OCI-LY7 (cell line): ENCODE data around the gene TM2D1. TPM values are rescaled to one million over a fixed set of nuclear protein-coding genes. Genes with fewer than 3 reads are reported as not detected.

Experiments used
- BruUV-seq: library from RNA; stranded (reverse); fragments of 400-500 nt; replicated peaks from 2 replicates; lab custom pipeline; 2021; lab: Mats Ljungman, UMichigan
- CTCF ChIA-PET: fragments of 300-600 bp; sonication (Branson Sonifier 250); formaldehyde crosslinking; loops from one replicate; lab custom pipeline; 2022; ENCODE audit warnings: antibody characterized with exemption; ENCODE audit not compliant: unreplicated experiment; lab: Charles Lee
- POLR2A ChIA-PET: fragments of 300-600 bp; sonication (Branson Sonifier 250); formaldehyde crosslinking; loops from one replicate; lab custom pipeline; 2022; ENCODE audit warnings: antibody characterized with exemption; lab: Charles Lee
- DNase-seq: peaks from one replicate; pipeline ENCODE4 v3.0.0-alpha.2; 2015; ENCODE audit warnings: low spot score
- H2AFZ ChIP-seq: fragments of 200-600 bp; sonication (generic), shearing (Covaris generic); 2 replicates; pipeline ENCODE4 v1.6.1; 2014; ENCODE audit warnings: mild to moderate bottlenecking, antibody characterized with exemption, low read length, moderate library complexity
- H3K27ac ChIP-seq: fragments of 200-600 bp; sonication (generic); 2 replicates; pipeline ENCODE4 v1.5.1; 2014; ENCODE audit warnings: mixed run types, low read depth, mild to moderate bottlenecking, moderate library complexity, low read length, inconsistent platforms; ENCODE audit not compliant: poor library complexity, severe bottlenecking
- H3K36me3 ChIP-seq: fragments of 200-600 bp; sonication (generic); 2 replicates; pipeline ENCODE4 v1.6.1; 2014; ENCODE audit warnings: mild to moderate bottlenecking, antibody characterized with exemption, low read length, moderate library complexity, mixed read lengths; ENCODE audit not compliant: insufficient read depth
- H3K4me1 ChIP-seq: fragments of 200-600 bp; sonication (generic); 2 replicates; pipeline ENCODE4 v1.5.1; 2014; ENCODE audit warnings: mild to moderate bottlenecking, low read length; ENCODE audit not compliant: insufficient read depth, poor library complexity, severe bottlenecking
- H3K4me2 ChIP-seq: fragments of 200-600 bp; sonication (generic); 2 replicates; pipeline ENCODE4 v1.6.1; 2014; ENCODE audit warnings: mild to moderate bottlenecking, low read length
- H3K4me3 ChIP-seq: fragments of 200-600 bp; sonication (generic); 2 replicates; pipeline ENCODE4 v1.5.1; 2014; ENCODE audit warnings: mild to moderate bottlenecking, low read depth, low read length; ENCODE audit not compliant: poor library complexity, severe bottlenecking
- H3K79me2 ChIP-seq: fragments of 200-600 bp; sonication (generic); 2 replicates; pipeline ENCODE4 v1.6.1; 2016; ENCODE audit warnings: low read depth, mild to moderate bottlenecking, low read length, moderate library complexity, mixed read lengths; ENCODE audit not compliant: insufficient read depth
- H3K9me2 ChIP-seq: fragments of 200-600 bp; sonication (generic); 2 replicates; pipeline ENCODE4 v1.6.1; 2016; ENCODE audit warnings: mild to moderate bottlenecking, low read length, mixed read lengths; ENCODE audit not compliant: insufficient read depth
- H3K9me3 ChIP-seq: fragments of 200-600 bp; sonication (generic); 2 replicates; pipeline ENCODE4 v1.6.1; 2014; ENCODE audit warnings: mild to moderate bottlenecking, mixed run types, low read length, mixed read lengths
- H4K20me1 ChIP-seq: fragments of 200-600 bp; sonication (generic); 2 replicates; pipeline ENCODE4 v1.6.1; 2014; ENCODE audit warnings: mild to moderate bottlenecking, antibody characterized with exemption, low read length, moderate library complexity, mixed read lengths; ENCODE audit not compliant: insufficient read depth
- CTCF ChIP-seq: fragments of 200-600 bp; sonication (generic); conservative IDR thresholded peaks from 2 replicates; pipeline ENCODE4 v1.5.1; 2014; ENCODE audit warnings: mild to moderate bottlenecking, antibody characterized with exemption, low read length, moderate library complexity, mixed read lengths
- EZH2phosphoT487 ChIP-seq: fragments of 200-600 bp; sonication (generic); IDR thresholded peaks from 2 replicates; pipeline ENCODE4 v1.6.1; 2018; ENCODE audit warnings: low read depth, borderline replicate concordance, mild to moderate bottlenecking, mixed run types, antibody characterized with exemption, low read length, moderate library complexity, mixed read lengths
- intact Hi-C: fragments of 100-400 bp; cut with micrococcal nuclease; formaldehyde crosslinking; loops from one replicate; pipeline ENCODE4 v1.10.0; 2022; ENCODE audit not compliant: unreplicated experiment
- total RNA-seq, 2 experiments: library from RNA; depleted of rRNA in 1 of 2; stranded (reverse); fragments of >200 nt in 1 of 2; shearing (Covaris generic) in 1 of 2; gene quantifications; 2 replicates each; pipeline ENCODE4 v1.2.3, GENCODE V29; 2014 to 2022

Gene TM2D1
- total RNA-seq, 2 experiments from 2014 or later, result 34.9 to 44.9 TPM

- CTCF ChIA-PET, result no interaction called here
Observed at GRCh38 chr1:61743716-61744580, 19.0 kb upstream of the TM2D1 start.

GRCh38 chr1:61743431-61743705 is 18.4 kb upstream of the TM2D1 start:
- Histone ChIP-seq H4K20me1 (no peaks in the 10 kb centered on the region), H3K4me1 (peaks cover 21% of the 10 kb centered on the region), H3K4me2 (no peak overlapping the region; the same call in 1 of the 2 replicates), H2AFZ (no peak overlapping the region), H3K79me2 (no peaks in the 10 kb centered on the region), H3K9me3 (no peaks in the 10 kb centered on the region), H3K27ac (no peak overlapping the region), H3K36me3 (no peaks in the 10 kb centered on the region), H3K9me2 (no peaks in the 10 kb centered on the region), H3K4me3 (no peak overlapping the region)
- TF ChIP-seq CTCF (no peak), EZH2phosphoT487 (no peak)
- ChIA-PET POLR2A (interaction anchor here (0.6 kb wide), 1 partner anchor 22 kb away, joined by 3 read pairs; no protein-coding TSS in a partner anchor), CTCF (no interaction called here)
- no TSS peak for BruUV-seq
- no peak for DNase-seq
- intact Hi-C loops, result loop anchor here (10.0 kb wide), 1 partner anchor 689 kb away; no protein-coding TSS in a partner anchor

More at GRCh38 chr1:61743716-61744580, 19.0 kb upstream of the TM2D1 start:
- H3K4me1 ChIP-seq, result peaks cover 21% of the 10 kb centered on the region
- no peaks in the 10 kb centered on the region for H3K79me2 ChIP-seq
- BruUV-seq, result no TSS peak
- no peaks in the 10 kb centered on the region for H3K9me3 ChIP-seq
- no peak overlapping the region for H3K4me3 ChIP-seq
- intact Hi-C loops, result loop anchor here (10.0 kb wide), 1 partner anchor 689 kb away; no protein-coding TSS in a partner anchor
- H3K27ac ChIP-seq, result no peak overlapping the region
- POLR2A ChIA-PET, result interaction anchor here (0.6 to 1.7 kb wide), 2 partner anchors 19 to 23 kb away, joined by 3 to 4 read pairs; no protein-coding TSS in a partner anchor
- no peak overlapping the region for H2AFZ ChIP-seq
- DNase-seq, result no peak
- no peaks in the 10 kb centered on the region for H3K36me3 ChIP-seq
- no peak for TF ChIP-seq EZH2phosphoT487
- TF ChIP-seq CTCF, result no peak
- H3K4me2 ChIP-seq, result no peak overlapping the region
- H4K20me1 ChIP-seq, result no peaks in the 10 kb centered on the region
- H3K9me2 ChIP-seq, result no peaks in the 10 kb centered on the region
